Measurements from ENCODE around the gene WHAMM. TPM values are rescaled to one million over a fixed set of nuclear protein-coding genes. Genes with fewer than 3 reads are reported as not detected.

The WHAMM gene
- total RNA-seq, 2 donors from 2014 or later, result 6.0 to 9.2 TPM

DNA sequence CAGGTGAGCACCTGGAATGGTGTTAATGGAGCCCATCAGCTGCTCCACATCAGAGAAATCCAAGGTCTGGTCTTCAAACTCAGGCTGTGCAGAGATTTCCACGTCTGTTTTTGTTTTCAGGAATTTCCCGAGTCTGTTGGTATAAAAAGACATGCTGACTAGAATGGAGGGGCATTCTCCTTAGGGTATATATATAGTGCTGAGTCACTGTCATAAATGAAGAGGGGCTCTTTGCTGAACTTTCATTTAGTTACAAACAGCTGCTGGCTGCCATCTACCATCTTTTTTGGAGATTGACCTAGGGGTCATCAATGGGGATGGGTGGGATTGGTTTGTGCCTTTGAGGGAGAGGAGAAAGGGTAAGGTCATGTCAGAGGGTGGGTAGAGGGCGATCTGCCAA is 30.7 kb upstream of the WHAMM start:
- intact Hi-C loops (cut with DNase I), result no loop called here
- Histone ChIP-seq H3K27ac (no peak overlapping the region), H3K36me3 (replicated peaks in 1 of 2; ENCODE audit: insufficient read depth in 1 of 2, low read depth in 2 of 2) (no peaks in the 10 kb centered on the region), H3K4me3 (no peak overlapping the region), H3K27me3 (no peaks in the 10 kb centered on the region), H3K4me1 (no peaks in the 10 kb centered on the region), H3K9me3 (no peaks in the 10 kb centered on the region)
- TF ChIP-seq, protein P1, sequence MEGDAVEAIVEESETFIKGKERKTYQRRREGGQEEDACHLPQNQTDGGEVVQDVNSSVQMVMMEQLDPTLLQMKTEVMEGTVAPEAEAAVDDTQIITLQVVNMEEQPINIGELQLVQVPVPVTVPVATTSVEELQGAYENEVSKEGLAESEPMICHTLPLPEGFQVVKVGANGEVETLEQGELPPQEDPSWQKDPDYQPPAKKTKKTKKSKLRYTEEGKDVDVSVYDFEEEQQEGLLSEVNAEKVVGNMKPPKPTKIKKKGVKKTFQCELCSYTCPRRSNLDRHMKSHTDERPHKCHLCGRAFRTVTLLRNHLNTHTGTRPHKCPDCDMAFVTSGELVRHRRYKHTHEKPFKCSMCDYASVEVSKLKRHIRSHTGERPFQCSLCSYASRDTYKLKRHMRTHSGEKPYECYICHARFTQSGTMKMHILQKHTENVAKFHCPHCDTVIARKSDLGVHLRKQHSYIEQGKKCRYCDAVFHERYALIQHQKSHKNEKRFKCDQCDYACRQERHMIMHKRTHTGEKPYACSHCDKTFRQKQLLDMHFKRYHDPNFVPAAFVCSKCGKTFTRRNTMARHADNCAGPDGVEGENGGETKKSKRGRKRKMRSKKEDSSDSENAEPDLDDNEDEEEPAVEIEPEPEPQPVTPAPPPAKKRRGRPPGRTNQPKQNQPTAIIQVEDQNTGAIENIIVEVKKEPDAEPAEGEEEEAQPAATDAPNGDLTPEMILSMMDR (IDR thresholded peaks at IDR 0.05), result no peak
- no peak for TF ChIP-seq POLR2A (IDR thresholded peaks at IDR 0.05)
- 77 to 82% methylated on average over 3 of the region's 3 CpGs for WGBS, 2 donors
- ATAC-seq (no peak), DNase-seq (no peak)

DNA sequence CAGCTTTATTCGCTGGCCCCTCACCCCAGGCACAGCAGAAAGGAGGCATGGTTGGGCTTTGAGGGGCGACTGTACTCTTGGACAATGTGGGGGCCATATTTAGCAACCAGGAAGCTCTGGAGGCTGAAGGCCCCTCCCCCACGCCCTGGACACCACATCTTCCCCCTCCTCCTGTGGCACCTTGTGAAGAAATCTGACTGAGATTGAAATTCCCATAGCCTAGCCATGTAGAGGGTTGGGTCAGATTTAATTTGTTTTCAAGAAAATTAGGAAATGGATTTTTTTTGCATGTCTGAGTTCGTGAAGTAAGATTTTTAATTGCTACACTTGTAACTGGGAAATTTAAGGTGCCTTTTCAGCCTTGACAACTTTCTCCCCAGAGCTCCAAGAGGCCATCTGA is 28.1 kb upstream of the WHAMM start:
- Histone ChIP-seq H3K4me3 (no peak overlapping the region), H3K9me3 (no peaks in the 10 kb centered on the region), H3K4me1 (no peaks in the 10 kb centered on the region), H3K27ac (no peak overlapping the region), H3K36me3 (replicated peaks in 1 of 2; ENCODE audit: insufficient read depth in 1 of 2, low read depth in 2 of 2) (no peaks in the 10 kb centered on the region), H3K27me3 (no peaks in the 10 kb centered on the region)
- no peak for TF ChIP-seq POLR2A (IDR thresholded peaks at IDR 0.05)
- TF ChIP-seq, protein P1 (IDR thresholded peaks at IDR 0.05), result no peak
- ATAC-seq (no peak), DNase-seq (no peak)
- intact Hi-C loops (cut with DNase I), result no loop called here
- WGBS, 2 donors, result 66 to 69% methylated on average over 4 of the region's 4 CpGs

DNA sequence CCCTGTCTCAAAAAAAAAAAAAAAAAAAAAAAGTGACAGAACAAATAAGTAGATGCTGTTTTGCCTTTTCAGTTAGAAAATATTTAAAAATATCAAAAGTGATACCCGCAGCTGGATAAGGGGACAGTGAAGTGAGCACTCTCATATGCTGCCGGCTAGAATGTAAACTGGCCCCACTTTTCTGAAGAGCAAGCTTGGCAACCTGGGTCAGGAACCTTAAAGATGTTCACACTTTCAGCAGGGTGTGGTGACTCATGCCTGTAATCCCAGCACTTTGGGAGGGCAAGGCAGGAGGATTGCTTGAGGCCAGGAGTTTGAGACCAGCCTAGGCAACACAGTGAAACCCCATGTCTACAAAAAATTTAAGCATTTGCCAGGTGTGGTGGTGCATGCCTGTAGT is 20.9 kb upstream of the WHAMM start:
- no peaks in the 10 kb centered on the region for H3K9me3 ChIP-seq
- no peak overlapping the region for H3K4me3 ChIP-seq
- TF ChIP-seq POLR2A (IDR thresholded peaks at IDR 0.05), result no peak
- TF ChIP-seq, protein P1 (IDR thresholded peaks at IDR 0.05), result no peak
- 84 to 95% methylated on average over 2 of the region's 2 CpGs for WGBS, 2 donors
- no peaks in the 10 kb centered on the region for H3K27me3 ChIP-seq
- DNase-seq (no peak), ATAC-seq (no peak)
- H3K27ac ChIP-seq, result no peak overlapping the region
- H3K4me1 ChIP-seq, result no peaks in the 10 kb centered on the region
- no peaks in the 10 kb centered on the region for H3K36me3 ChIP-seq (replicated peaks in 1 of 2; ENCODE audit: insufficient read depth in 1 of 2, low read depth in 2 of 2)
- intact Hi-C loops (cut with DNase I), result no loop called here

DNA sequence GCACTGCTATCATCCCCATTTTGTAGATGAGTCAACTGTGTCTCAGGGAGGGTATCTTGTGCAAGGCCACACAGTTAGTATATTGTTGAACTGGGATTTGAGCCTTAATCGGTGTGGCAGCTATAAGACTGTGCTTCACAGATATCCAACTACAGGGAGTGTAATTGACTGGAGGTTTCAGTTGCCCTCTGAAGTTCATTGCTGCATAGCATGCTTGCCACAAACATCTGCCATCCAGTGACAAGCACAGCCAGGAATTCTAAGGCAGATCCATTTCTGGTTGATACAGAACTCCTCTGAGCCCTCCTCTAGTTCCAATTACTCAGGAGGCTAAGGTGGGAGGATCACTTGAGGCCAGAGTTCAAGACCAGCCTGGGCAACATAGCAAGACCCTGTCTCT is 19.9 kb upstream of the WHAMM start:
- Histone ChIP-seq H3K27ac (no peak overlapping the region), H3K27me3 (no peaks in the 10 kb centered on the region), H3K36me3 (replicated peaks in 1 of 2; ENCODE audit: insufficient read depth in 1 of 2, low read depth in 2 of 2) (no peaks in the 10 kb centered on the region), H3K9me3 (no peaks in the 10 kb centered on the region), H3K4me1 (no peaks in the 10 kb centered on the region), H3K4me3 (no peak overlapping the region)
- intact Hi-C loops (cut with DNase I), result no loop called here
- TF ChIP-seq, protein P1 (IDR thresholded peaks at IDR 0.05), result no peak
- no peak for TF ChIP-seq POLR2A (IDR thresholded peaks at IDR 0.05)
- ATAC-seq, result no peak
- DNase-seq, result no peak
- WGBS, 2 donors, result 57 to 64% methylated on average over 1 of the region's 1 CpG

DNA sequence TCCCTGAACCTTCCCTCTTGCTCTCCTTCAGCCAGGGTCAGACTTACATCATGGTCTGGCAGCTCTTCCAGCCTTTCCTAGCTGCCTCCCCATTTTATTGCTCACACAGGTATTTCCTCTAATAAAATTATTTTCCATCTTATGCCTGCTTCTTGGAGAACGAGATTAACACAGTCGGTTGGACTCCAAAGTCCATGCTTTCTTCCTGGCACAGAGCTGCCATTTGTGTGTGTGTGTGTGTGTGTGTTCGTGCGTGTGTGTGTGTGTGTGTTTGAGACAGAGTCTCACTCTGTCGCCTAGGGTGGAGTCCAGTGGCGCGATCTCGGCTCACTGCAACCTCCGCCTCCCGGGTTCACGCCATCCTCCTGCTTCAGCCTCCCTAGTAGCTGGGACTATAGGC is 19.1 kb upstream of the WHAMM start:
- TF ChIP-seq POLR2A (IDR thresholded peaks at IDR 0.05), result no peak
- TF ChIP-seq, protein P1 (IDR thresholded peaks at IDR 0.05), result no peak
- intact Hi-C loops (cut with DNase I), result no loop called here

More for the DNA sequence above, 19.1 kb upstream of the WHAMM start:
- DNase-seq, result no peak
- H3K27me3 ChIP-seq, result no peaks in the 10 kb centered on the region
- no peaks in the 10 kb centered on the region for H3K9me3 ChIP-seq
- H3K4me3 ChIP-seq, result no peak overlapping the region
- no peak for ATAC-seq
- 73 to 80% methylated on average over 11 of the region's 11 CpGs for WGBS, 2 donors
- no peak overlapping the region for H3K27ac ChIP-seq
- H3K4me1 ChIP-seq, result no peaks in the 10 kb centered on the region
- H3K36me3 ChIP-seq (replicated peaks in 1 of 2; ENCODE audit: insufficient read depth in 1 of 2, low read depth in 2 of 2), result no peaks in the 10 kb centered on the region
